Measurements from ENCODE around the gene OPRM1.
"Not testable (repeated sequence)": the region's sequence is repeated elsewhere in the genome, so short reads cannot be mapped to it uniquely, and the experiment has no call there.

The OPRM1 gene

DNA sequence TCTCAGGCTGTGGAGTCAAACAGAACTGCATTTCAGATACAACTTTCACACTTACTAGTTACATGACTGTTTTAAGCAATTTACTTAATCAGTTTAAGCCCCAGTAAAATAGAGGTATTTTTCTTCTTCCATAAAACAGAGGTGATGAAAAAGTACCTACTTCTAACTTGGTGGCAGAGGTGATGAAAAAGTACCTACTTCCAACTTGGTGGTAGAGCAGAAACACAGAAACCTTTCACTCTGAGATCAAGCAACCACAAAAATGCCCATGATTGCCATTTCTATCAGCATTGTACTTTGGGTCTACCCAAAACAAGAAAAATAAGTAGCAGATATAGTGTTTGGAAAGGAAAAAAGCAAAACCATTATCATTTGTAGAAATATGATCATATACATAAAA, 148.7 kb downstream of the OPRM1 start:
- no peak for DNase-seq
- intact Hi-C loops (cut with DNase I) = no loop called here

DNA sequence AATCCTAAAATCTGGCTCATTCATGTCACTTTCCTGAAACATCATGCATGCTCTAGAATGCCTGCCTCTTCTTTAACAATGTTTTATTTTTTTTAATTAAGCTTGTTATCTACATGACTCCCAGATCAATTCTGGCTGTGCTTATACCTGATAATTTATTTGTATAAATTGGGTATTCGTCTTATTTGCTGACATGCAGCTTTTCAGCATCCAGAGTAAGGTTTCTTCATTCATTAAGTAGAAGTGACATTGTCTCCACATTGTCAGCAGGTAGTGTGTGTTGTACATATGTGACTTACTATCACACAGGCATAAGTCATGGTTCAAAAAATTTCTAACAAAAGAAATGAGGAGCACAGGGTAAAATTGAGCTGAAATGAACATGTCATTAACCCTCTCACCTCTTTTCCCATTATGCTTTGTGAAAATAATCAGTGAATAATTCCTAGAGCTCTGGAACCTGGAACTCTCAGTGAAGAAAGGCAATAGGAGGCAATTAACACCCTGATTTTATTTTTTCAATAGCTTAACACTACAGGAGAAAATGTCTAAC, 157.4 kb downstream of the OPRM1 start:
- no peak for DNase-seq
- intact Hi-C loops (cut with DNase I) = no loop called here

DNA sequence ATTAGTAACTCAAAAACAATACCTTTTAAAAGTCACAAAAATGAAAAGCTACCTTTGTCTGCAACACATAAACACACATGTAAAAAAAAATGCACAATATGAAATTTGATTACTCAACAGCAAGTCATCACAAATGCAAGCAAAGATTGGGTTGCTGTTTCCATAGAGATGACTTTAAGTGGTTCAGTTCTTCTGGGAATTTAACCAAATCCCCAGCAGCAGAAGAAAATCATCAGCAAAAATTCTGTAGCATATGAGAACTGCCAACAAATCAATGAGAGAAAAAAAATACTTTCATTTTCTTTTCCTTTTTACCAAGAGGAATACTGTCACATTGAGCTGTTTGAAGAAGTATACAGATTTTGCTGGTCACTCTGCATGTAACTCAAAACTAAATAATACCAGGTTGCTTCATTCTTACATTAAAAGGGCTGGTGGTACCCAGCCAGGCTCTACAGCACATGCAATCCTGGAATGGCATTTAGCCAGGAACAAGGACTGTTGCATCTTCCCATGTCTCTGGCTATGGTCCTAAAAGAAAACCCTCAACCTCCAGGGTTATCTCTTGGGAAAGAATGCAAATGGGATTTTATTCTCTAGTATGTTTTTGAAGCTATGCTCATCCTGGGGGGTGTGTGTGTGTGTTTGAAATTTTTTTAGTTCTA, 158.3 kb downstream of the OPRM1 start:
- no peak for DNase-seq
- intact Hi-C loops (cut with DNase I) = no loop called here

DNA sequence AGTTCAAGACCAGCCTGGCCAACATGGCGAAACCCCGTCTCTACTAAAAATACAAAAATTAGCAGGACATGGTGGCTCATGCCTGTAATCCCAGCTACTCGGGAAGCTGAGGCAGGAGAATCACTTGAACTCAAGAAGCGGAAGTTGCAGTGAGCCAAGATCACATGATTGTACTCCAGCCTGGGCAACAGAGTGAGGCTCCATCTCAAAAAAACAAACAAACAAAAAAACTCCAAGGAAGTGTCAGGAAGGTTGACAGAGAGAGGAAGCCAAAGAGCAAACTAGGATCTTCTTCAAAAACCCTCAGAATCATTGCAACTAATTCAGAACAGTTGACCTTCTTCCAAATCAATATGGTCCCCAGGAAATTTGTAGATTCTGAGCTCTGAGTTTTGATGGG, 162.6 kb downstream of the OPRM1 start:
- intact Hi-C loops (cut with DNase I); DNase-seq: not testable (repeated sequence)

DNA sequence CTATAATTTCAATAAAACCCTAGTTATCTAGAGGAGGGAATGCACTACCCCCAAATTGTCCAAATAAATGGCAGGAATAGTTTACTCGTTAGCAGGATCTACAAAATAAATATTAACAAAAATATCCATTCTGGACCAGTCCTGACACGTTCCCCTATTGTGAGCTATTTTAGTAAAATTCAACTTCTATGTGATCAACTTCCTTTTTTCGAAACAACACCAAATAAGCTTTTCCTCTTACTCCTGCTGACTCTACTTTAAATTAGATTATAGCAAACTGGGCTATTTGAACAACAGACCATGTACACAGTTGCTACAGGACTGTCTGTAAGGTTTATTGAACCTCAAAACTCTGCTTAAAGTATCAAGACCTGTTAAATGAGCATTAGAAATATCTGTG, 163.3 kb downstream of the OPRM1 start:
- intact Hi-C loops (cut with DNase I) = no loop called here
- no peak for DNase-seq

DNA sequence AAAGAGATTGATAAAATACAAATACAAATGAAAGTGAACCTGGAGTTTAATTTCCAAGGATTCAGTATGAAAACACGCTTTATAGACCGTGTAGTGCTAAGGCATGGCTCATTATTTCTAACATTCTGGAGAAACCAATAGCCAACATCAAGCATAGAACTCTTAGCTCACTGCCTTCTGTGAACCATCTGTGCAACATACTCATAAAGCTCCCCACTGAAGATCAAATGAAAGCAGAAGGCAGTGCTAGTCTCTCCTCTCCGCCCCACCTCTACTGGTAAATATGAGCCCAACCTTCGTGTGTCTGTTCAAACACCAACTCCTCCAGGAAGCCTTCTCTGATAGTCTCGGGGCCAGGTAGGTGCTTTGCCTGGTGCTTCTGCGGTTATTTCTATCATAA, 163.9 kb downstream of the OPRM1 start:
- intact Hi-C loops (cut with DNase I) = no loop called here
- no peak for DNase-seq

DNA sequence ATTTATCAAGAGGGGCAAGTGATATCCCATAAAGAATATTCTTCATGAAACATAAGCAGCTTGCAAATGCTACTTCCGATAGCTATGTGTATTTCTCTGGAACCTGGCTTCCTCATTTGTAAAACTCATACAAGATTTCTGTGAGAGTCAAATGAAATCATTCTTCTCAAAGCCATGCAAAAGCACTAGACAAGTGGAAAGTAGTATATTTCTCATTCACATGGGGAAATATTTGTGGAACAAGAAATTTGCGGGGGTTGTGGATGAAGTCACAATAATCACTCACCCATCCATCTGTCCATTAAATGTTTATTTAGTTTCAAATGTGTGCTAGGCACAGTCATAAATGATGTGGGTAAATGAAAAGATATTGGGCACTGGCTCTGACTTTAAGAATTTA, 167.1 kb downstream of the OPRM1 start:
- DNase-seq = no peak
- intact Hi-C loops (cut with DNase I) = no loop called here

DNA sequence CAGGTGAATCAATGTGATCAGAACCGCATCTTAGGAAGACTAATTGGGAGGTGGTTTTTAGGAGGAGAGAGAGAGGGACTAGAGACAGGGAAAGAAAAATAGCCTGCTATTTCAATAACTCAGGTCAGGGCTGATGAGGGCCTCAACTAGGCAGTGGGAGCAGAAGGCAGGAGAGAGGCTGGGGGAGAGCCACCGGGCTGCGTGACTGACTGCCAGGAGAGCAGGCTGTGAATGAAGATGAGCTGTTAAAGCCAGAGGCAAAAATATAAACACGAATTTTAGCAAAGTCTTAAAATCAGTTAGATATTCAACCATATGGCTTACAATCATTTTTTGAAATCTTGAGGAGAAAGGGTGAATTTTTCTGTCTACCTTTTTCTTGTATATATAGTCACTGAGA, 168.0 kb downstream of the OPRM1 start:
- DNase-seq = no peak

DNA sequence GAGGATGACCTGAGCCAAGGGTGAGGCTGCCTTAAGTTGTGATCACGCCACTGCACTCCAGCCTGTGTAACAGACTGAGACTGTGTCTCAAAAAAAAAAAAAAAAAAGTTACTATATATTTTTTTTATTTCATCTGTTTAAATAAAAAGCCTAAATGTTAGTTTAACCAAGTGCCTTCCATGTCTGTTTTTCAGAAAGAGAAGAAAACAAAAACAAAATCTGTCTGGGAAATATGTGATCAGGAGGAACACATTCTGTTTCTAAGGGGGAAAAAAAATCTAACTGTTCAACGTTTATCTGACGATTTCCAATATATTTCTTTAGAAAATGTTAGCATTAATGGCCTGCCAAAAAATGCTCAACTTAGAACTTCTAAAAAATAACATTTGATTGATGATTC, 170.5 kb downstream of the OPRM1 start:
- intact Hi-C loops (cut with DNase I) = no loop called here
- no peak for DNase-seq

More for the DNA sequence above, 168.0 kb downstream of the OPRM1 start:
- intact Hi-C loops (cut with DNase I) = no loop called here

DNA sequence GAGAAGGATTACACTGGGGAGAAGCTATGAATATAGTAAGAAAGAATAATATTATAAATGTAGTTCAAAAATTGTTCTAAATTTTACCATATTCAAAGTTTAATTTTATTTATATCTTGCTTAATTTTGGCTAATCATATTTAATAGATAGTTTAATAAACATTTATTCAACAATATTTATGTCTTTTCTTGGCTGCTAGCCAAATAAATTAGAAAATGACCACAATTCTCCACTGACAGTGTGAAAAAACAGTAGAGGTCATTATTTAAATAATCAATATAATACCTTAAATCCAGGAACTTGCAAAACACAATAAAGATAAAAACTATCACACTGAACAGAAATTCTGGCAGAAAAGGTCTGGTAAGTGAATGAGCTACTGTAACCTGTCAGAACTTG, 171.6 kb downstream of the OPRM1 start:
- DNase-seq = no peak
- intact Hi-C loops (cut with DNase I) = no loop called here

DNA sequence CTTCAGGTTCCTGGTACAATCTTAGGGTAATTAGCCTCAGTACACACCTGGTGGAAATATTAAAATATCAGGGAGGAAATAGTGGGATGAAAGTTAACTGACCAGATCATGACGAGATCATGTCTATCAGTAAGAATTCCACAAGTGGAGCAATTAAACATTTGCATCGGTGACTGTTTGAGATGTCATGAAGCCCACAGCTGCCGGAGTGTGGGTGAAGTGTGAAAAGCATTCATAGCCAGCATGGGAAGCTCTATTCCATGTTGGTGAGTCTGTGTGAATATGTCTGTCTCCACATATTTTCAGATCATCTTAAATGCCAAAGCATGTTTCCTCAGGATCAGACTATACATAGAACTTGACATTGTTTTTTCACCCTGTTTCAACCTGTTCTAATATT, 174.7 kb downstream of the OPRM1 start:
- DNase-seq = no peak
- intact Hi-C loops (cut with DNase I) = no loop called here

DNA sequence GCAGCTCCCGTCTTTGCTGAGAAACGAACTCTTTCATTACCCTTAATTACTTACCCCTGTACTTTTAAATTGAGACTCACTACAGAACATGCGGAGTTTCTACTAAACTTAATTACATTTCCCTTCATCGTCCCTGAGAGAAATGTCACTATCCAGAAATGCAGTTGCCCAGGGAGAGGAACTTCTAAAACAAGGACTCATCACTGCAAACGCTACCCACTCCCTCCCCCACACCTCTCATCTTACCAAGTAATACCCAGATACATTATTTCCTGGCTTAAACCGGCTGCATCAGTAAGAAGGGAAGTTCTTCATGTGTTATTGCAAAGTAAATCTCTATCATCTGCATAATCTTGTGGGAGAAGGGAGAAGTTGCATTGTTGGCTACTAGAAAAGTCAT, 179.3 kb downstream of the OPRM1 start:
- intact Hi-C loops (cut with DNase I) = no loop called here
- peak in 23 of 42 donors; percentile 4 to 77 (median 34) for DNase-seq

DNA sequence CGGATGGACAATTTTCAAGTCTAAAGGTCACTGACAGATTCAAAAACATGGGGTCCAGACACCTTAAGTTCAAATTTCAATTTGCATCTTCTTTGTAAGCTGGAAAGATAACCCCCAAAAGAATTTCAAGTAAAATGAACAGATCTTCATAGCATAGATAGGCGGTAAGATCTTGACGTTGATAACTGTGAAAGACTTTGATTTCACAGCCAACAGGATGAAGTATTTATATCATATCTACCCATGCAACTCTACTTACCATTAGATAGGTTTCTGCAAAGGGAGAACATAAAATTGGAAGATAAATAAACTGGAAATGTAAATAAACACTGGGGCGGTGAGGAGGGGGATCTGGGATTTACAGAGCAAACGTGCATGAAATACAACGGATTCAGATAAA, 179.7 kb downstream of the OPRM1 start:
- DNase-seq = no peak
- intact Hi-C loops (cut with DNase I) = no loop called here

DNA sequence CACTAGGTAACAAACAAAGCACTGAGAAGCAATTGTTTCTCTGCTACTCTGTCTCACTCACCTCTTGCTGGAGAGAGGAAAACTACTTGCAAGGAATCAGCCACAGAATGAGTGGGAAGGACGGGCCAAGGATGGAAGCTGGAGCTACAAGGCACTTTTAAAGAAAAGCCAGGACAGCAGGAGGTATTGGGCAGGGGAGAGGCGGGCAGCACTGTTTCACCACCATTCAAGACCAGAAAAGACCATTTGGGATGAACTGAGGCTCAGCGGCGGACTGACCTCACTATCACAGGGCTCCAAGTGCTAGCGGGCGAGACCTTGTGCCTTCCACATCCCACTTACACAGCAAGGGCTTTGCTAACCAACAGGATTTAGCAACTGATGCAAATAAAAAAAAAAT, 180.2 kb downstream of the OPRM1 start:
- no peak for DNase-seq
- intact Hi-C loops (cut with DNase I) = no loop called here

DNA sequence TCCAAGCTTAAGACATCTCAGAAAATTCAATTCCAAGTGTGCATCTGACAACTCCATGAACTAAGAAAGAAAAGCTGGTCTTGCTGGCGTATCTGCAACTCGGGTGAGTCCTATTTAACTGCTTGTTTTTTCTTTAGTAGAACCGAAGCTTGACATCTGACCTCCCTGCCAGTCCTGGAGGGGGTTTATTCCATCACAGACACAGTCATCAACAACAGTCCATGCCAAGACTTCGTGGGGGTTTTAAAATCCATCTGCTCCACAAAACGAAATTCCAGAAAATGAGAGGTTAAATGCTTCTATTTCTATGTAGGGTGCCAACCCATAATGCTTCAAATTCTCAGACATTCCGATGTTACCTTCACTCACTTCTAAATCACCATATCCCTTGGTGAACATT, 183.7 kb downstream of the OPRM1 start:
- DNase-seq = no peak
- intact Hi-C loops (cut with DNase I) = no loop called here

DNA sequence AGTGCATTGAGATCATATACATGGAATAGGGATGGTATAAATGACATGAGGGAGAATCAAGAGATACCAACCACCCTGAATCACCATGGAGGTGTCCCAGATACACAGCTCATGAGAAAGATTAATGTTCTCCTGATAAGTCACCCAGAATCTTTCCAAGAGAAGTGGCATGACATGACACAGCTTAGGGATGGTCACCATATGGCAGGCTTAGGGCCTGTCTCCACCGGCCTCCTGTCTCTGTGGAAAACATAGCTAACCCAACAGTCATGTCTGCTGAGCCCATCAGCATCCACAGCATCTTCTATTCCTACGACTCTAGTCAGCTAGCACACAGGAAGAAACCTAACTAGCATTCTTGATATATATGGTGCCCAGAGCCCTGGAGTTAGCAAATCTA, 184.3 kb downstream of the OPRM1 start:
- intact Hi-C loops (cut with DNase I) = no loop called here

DNA sequence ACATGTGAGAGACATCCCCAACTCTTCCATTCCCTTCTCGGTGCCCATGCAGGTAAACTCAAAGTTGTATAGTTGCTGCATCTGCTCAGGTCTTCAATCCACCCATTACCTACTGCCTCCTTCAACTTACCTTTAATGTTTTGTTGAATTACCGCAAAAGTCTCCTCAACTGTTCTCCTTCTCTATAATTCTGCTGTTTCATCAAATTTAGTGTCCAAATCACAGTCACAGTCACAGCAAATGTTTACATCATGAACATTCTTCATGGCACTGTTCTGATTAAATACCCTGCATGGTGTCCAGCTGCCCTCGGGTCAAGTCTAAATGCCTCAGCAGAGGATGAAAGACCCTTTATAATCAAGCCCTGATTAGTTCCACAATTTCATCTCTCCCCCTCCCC, 187.4 kb downstream of the OPRM1 start:
- intact Hi-C loops (cut with DNase I) = no loop called here

More for the DNA sequence above, 184.3 kb downstream of the OPRM1 start:
- no peak for DNase-seq

DNA sequence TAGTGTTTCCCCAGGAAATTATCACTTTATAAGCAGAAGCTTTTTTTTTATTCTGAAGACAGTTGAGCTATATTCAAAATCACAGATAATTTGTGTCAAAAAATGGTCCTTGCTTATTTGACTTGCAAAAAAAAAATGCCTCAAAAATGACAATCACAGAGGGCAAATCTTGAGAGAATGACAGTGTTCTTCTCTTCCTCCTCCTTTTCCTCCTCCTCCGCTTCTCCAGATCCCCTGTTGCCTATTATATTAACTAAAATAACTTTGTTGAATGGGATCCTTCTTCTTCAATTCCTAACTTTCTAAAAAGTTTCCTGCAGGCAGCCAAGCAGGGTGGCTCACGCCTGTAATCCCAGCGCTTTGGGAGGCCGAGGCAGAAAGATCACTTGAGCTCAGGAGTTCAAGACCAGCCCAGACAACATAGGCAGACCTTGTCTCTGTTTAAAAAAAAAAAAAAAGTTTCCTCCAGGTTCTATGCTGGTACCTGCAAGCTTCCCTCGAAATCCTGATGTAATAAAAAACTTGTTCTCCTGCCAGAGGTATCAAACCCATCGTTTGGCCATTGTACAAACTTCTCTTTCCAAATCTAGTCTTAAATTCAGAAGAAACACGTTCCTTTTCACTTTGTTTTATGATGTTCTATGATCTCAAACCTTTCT, 189.0 kb downstream of the OPRM1 start:
- intact Hi-C loops (cut with DNase I) = no loop called here

More for the DNA sequence above, 187.4 kb downstream of the OPRM1 start:
- no peak for DNase-seq

DNA sequence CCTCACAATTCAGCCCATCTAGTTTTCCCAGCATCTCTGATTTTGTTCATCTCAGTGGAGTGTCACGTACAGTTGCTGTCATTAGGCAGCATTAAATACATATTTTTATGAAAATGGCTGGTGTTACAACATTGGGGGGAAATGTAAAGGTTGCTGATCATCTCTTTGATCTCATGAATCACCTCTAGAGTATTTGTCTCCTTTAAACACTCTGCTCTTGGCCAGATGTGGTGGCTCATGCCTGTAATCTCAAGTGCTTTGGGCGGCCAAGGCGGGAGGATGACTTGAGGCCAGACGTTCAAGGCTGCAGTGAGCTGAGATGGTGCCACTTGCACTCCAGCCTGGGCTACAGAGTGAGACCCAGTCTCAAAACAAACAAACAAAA, 189.5 kb downstream of the OPRM1 start:
- no peak for DNase-seq
- intact Hi-C loops (cut with DNase I) = no loop called here

More for the DNA sequence above, 189.0 kb downstream of the OPRM1 start:
- peak in 6 of 42 donors; percentile 11 to 60 (median 32) for DNase-seq

DNA sequence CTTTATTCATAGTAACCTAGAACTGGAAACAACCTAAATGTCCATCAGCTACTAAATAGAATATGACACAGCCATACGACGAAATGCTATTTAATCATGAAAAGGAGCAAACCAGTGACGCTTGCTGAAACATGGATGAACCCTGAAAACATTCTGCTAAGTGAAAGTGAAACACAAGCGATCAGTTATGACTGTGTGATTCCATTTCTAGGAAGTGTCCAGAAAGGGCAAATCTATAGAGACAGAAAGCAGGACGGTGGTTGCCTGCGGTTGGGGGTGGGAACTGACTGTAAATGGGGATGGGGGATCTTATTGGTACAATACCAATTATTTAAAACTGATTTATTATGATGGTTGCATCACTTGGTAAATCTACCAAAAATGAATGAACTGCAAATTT, 190.7 kb downstream of the OPRM1 start:
- intact Hi-C loops (cut with DNase I) = no loop called here
- DNase-seq = no peak

DNA sequence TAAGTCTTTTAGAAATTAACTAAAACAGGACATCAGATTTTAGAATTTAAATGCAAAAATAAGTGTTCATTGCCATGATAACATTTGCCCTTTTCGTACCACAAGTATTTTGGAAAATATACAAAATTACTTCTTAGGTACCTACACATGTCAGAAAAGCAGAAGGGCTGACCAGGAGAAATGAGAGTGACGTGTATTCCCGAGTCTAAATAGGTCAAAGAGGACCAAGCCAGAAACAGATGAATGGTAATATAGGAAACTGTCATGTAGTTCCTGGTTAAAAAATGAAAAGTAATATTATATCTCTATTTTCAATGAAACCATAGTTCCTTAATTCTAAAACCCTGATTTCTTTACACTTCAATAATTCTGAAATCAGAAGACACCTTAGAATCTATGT, 191.4 kb downstream of the OPRM1 start:
- intact Hi-C loops (cut with DNase I) = no loop called here
- no peak for DNase-seq

Measured in head of caudate nucleus (tissue), 42 donors.